GM19351 (cell line): ENCODE data around the gene FSCN2.

Experiments
- ATAC-seq: cut with Tn5 transposase; IDR thresholded peaks from one replicate; pipeline ENCODE4 v1.9.1; 2021; ENCODE audit warnings: mild to moderate bottlenecking, moderate library complexity; ENCODE audit not compliant: unreplicated experiment

The FSCN2 gene

GRCh38 chr17:81511804-81512561, 16.2 kb upstream of the FSCN2 start:
- ATAC-seq: no peak

- peak; percentile 37 for ATAC-seq
These were observed 15.4 kb upstream of the FSCN2 start, which contains the start of gene ACTG1 for GRCh38 chr17:81512562-81513371. Gene ACTG1, minus strand, starts transcription at chr17:81512799. Its CDS starts 445 bp downstream, at chr17:81512354.

- peak; percentile 3 for ATAC-seq
These were observed 14.8 kb upstream of the FSCN2 start for GRCh38 chr17:81513372-81513752.

- ATAC-seq: no peak
These were observed 14.3 kb upstream of the FSCN2 start for GRCh38 chr17:81513753-81514488.

GRCh38 chr17:81514489-81514738, 13.8 kb upstream of the FSCN2 start:
- ATAC-seq: no peak

- ATAC-seq: no peak
These were observed 13.2 kb upstream of the FSCN2 start for GRCh38 chr17:81514739-81515529.

DNA sequence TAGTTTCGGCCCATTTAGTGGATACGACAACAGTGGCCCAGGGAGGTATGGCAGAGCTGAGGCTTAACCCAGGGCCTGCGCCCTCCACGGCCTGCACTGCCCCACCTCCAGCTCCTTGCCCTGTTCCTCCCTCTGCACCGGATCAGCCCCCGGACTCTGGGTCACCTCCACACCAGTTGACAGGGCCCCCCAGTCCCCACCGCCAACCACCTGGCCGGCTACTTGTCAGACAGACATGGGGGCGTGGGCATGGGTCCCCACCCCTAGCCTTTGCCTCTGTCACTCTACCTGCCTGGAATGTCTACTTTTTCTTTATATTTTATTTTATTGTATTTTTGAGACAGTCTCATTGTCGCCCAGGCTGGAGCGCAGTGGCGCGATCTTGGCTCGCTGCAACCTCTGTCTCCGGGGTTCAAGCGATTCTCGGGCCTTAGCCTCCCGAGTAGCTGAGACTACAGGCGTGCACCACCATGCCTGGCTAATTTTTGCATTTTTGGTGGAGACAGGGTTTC, 12.6 kb upstream of the FSCN2 start:
- no peak for ATAC-seq

- ATAC-seq: no peak
These were observed 11.7 kb upstream of the FSCN2 start for GRCh38 chr17:81516439-81516838.

- ATAC-seq: no peak
These were observed 11.2 kb upstream of the FSCN2 start for GRCh38 chr17:81517009-81517338.

- ATAC-seq: peak; percentile 33
These were observed 10.7 kb upstream of the FSCN2 start for GRCh38 chr17:81517339-81518112.

DNA sequence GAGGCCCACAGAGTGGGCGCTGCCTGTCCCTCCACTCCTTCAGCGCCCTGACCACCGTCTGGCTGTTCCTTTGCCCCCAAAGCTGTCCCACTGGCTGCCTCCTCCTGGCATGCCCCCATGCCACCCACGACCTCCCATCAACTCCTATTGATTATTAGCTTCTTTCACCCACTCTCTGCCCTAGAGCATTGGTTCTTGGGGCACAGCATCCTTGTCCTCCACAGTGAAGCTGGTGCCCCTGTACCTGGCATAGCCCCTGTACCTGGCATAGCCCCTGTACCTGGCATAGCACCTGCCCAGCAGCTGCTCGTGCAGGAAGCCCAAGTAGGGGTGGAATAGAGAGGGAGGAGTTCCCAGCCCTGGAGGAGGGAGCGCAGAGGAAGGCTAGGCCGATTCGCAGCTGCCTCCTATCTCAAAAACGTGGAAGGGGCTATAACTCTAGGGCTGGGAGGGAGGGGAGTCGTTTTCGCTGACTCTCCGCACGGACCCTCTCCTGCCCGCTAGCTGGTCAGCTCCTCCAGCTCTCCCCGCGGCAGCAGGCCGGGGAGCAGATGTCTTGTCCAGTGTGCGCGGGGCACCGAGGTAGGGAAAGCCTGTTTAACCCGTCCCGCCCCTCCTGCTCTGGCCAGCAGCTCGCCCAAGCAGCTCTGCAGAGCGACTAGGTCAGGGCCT, 9.9 kb upstream of the FSCN2 start:
- ATAC-seq: no peak

DNA sequence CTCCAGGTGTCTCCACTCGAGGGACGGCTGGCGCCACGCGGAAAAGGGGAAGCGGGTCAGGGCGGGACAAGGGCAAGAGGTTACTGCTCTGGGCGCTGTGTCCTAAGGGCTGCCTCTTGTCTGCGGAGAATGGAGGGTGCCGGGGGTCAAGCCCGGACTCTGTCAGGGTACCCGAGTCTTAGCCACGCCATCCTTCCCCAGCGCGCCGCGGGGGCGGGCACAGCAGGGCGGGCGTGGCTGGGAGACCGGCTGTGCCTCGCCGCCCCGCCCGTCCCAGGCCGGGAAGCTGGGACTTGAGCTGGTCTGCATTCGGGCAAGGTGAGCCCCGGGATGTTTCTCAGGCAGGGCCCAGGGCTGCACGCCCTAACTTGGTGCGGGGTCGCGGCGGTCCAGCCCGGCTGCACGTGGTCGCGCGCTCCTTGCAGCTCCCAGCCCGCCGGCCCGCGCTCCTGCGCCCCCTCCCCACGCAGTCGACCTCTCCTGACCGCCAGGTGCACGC, 9.3 kb upstream of the FSCN2 start:
- ATAC-seq: no peak

GRCh38 chr17:81519284-81520020, 8.7 kb upstream of the FSCN2 start:
- ATAC-seq: no peak

DNA sequence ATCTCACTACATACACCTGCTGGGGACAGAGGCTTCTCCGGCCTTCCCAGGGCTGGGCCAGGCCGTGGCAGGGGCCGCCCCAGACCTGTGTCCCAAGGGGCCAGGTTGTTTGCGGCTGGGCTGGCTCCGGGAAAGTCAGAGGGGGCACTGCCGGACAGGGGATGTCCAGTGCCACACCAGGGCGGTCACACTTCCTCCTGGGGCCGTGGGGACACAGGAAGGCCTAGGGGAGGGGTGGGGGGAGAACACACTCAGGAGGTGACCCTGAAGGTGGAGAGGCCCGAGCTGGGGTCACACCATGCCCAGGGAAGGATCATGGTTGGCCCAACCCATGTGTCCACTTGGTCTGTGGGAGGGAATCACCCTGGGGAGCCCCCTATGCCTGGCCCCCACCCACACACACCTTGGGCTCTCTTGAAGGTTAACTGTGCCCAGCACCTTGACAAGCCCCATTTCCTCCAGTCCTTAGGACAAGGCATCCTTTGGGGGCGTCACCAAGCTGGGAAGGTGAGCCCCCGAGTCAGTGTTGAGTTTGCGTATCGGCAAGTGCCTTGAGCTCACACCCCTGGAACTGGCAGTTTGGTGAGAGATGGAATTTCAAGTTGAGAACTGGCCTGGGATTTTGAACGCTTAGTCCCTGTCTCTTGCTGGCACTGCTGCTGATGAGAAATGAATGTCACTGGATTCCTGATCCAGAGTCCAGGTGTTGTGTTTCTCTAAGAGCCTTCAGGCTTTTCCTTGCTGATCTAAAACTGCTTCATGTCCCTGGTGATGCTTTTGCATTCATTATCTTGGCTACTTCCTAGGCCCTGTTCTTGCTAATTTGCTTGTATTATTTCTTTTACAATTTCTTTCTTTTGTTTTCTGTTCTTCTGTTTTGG, 7.9 kb upstream of the FSCN2 start:
- no peak for ATAC-seq

DNA sequence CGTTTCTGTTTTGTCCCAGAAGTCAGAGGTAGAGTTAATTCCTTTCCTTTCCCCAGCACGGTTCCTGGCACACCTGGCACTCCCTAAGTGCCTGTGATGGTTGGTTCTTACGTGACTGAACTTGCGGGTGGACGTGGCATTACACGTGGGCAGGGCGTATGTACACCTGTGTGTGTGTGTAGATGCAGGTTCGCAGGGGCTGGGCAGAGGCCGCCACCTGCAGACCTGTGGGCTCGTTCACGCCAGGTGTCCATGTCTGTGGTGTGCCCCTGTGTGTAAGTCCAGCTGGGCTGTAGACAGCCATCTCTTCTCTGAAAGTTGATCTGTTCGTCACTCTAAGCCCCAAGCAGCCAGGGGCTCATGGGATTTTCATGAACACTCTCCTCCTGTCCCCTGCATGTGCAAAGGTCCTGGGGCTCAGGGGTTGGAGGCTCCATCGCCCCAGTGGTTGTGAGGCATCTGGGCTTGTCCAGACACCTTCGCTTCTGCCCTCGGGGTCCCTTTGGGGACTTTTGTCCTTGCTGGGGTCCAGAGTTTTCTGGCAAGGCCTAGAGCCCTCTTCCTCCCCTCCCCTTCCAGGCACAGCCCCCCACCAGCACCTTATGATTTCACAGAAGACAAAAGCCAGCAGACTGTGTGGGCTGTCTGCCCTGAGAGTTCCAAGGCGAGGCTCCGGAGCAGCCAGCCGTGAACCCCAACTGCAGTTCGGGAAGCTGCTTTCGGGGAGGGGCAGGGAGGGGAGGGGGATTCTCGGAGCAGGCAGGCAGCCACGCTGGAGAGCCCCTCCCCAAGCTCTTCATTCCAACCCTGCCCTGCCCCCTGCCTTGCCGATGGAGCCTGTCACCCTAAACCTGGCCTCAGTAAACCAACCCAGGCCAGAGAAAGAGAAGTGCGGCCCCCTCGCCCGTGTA, 5.4 kb upstream of the FSCN2 start:
- no peak for ATAC-seq

DNA sequence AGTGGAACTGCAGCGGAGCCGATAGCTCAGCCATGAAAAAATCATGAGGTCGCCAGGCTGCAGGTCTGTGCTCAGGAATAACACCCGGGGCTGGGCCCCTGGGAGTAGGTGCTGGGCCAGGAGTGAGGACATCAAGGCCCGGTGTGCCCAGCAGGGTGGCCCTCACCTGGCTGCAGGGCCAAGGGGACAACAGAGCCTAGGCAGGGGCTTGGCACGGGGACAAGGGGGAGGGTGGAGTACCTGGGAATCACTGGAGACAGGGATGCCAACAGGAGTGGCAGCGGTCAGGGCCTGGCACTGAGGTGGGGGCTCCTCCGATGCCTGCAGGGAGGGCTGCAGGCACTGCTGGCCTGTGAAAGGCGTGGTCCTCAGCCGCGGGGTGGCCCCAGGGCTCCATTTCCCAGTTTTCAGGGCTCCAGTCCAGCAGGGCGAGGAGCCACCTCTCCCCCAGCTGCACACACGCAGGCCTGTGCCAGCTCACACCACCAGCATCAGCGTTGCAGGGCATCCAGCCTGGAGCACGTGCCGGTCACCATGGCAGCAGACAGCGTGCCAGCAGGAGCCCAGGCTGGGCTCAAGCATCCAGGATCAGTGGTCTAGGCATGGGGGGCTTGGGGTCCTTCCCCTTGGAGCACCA, 4.7 kb upstream of the FSCN2 start:
- no peak for ATAC-seq
